GM23338 (cell line): Measurements from ENCODE around the gene GLTP. TPM values are rescaled to one million over a fixed set of nuclear protein-coding genes. Genes with fewer than 3 reads are reported as not detected.

Source experiments
- ATAC-seq: fragments of 200-7000 bp; cut with Tn5 transposase; 3 replicates; pipeline ENCODE4 v1.9.1; 2020
- DNase-seq: peaks from one replicate; pipeline ENCODE4 v3.0.0-alpha.2; 2015; ENCODE audit warnings: low spot score
- H2AFZ ChIP-seq: fragments of 200-600 bp; sonication (generic); 2 replicates; pipeline ENCODE4 v1.8.0; 2016; ENCODE audit warnings: antibody characterized with exemption, mild to moderate bottlenecking, moderate library complexity
- H3F3A ChIP-seq: fragments of 200-600 bp; sonication (generic); replicated peaks from 2 replicates; pipeline ENCODE4 v1.8.0; 2017; ENCODE audit warnings: antibody characterized with exemption, mixed run types, low read depth
- H3K27ac ChIP-seq: fragments of 200-600 bp; sonication (generic); 2 replicates; pipeline ENCODE4 v1.6.1; 2016; ENCODE audit warnings: low read depth
- H3K27me3 ChIP-seq: fragments of 200-600 bp; sonication (generic); 2 replicates; pipeline ENCODE4 v1.8.0; 2016; ENCODE audit warnings: mild to moderate bottlenecking, mixed run types, moderate library complexity; ENCODE audit not compliant: insufficient read depth
- H3K36me3 ChIP-seq: fragments of 200-600 bp; sonication (generic); 2 replicates; pipeline ENCODE4 v1.8.0; 2016; ENCODE audit warnings: mild to moderate bottlenecking; ENCODE audit not compliant: insufficient read depth
- H3K4me1 ChIP-seq: fragments of 200-600 bp; sonication (generic); 2 replicates; pipeline ENCODE4 v1.8.0; 2016; ENCODE audit warnings: mild to moderate bottlenecking, moderate library complexity; ENCODE audit not compliant: insufficient read depth
- H3K4me2 ChIP-seq: fragments of 200-600 bp; sonication (generic); 2 replicates; pipeline ENCODE4 v1.7.1; 2017; ENCODE audit warnings: mixed run types
- H3K4me3 ChIP-seq: fragments of 200-600 bp; sonication (generic); 2 replicates; pipeline ENCODE4 v1.6.1; 2016; ENCODE audit warnings: mixed run types
- H3K79me2 ChIP-seq: fragments of 200-600 bp; sonication (generic); replicated peaks from 2 replicates; pipeline ENCODE4 v1.8.0; 2017; ENCODE audit warnings: mild to moderate bottlenecking; ENCODE audit not compliant: insufficient read depth
- H3K9me2 ChIP-seq: fragments of 200-600 bp; sonication (generic); 2 replicates; pipeline ENCODE4 v1.8.0; 2017; ENCODE audit not compliant: insufficient read depth
- H4K20me1 ChIP-seq: fragments of 200-600 bp; sonication (generic); replicated peaks from 2 replicates; pipeline ENCODE4 v1.8.0; 2017; ENCODE audit warnings: mild to moderate bottlenecking; ENCODE audit not compliant: insufficient read depth
- H3K27ac Mint-ChIP-seq: 2 replicates; pipeline ENCODE4 v1.8.0; 2020; ENCODE audit warnings: inconsistent platforms, mild to moderate bottlenecking, moderate library complexity, mixed read lengths
- H3K27me3 Mint-ChIP-seq: 3 replicates; pipeline ENCODE4 v1.8.0; 2022; ENCODE audit warnings: low read depth, mild to moderate bottlenecking, moderate library complexity, mixed read lengths, inconsistent platforms; ENCODE audit not compliant: insufficient read depth, poor library complexity
- H3K36me3 Mint-ChIP-seq: 3 replicates; pipeline ENCODE4 v1.8.0; 2021; ENCODE audit warnings: low read depth, mild to moderate bottlenecking, inconsistent platforms, moderate library complexity, mixed read lengths
- H3K4me1 Mint-ChIP-seq: 3 replicates; pipeline ENCODE4 v1.8.0; 2020; ENCODE audit warnings: mild to moderate bottlenecking, inconsistent platforms, mixed read lengths
- H3K4me3 Mint-ChIP-seq: 3 replicates; pipeline ENCODE4 v1.8.0; 2021; ENCODE audit warnings: moderate library complexity, mild to moderate bottlenecking, inconsistent platforms, mixed read lengths
- H3K9me3 Mint-ChIP-seq: 3 replicates; pipeline ENCODE4 v1.8.0; 2020; ENCODE audit warnings: moderate library complexity, mild to moderate bottlenecking, inconsistent platforms, mixed read lengths
- CREB1 ChIP-seq: fragments of 250-450 bp; sonication (Bioruptor Pico); IDR thresholded peaks from 2 replicates; pipeline ENCODE4 v1.5.0; 2020; ENCODE audit warnings: low read depth, mild to moderate bottlenecking, moderate library complexity
- EZH2 ChIP-seq: fragments of 200-600 bp; sonication (generic); IDR thresholded peaks from one replicate; pipeline ENCODE4 v1.8.0; 2017; ENCODE audit warnings: antibody characterized with exemption, mild to moderate bottlenecking, low read depth; ENCODE audit not compliant: unreplicated experiment
- EZH2phosphoT487 ChIP-seq: fragments of 200-600 bp; sonication (generic); IDR thresholded peaks from one replicate; pipeline ENCODE4 v1.8.1; 2018; ENCODE audit warnings: antibody characterized with exemption; ENCODE audit not compliant: unreplicated experiment
- JUNB ChIP-seq: IDR thresholded peaks from one replicate; pipeline ENCODE4 v1.6.1; 2016; ENCODE audit warnings: antibody characterized with exemption; ENCODE audit not compliant: unreplicated experiment
- NANOG ChIP-seq: IDR thresholded peaks from 2 replicates; pipeline ENCODE4 v1.6.1; 2016; ENCODE audit warnings: antibody characterized with exemption, borderline replicate concordance
- POLR2AphosphoS5 ChIP-seq: IDR thresholded peaks from 2 replicates; pipeline ENCODE4 v1.6.1; 2016; ENCODE audit warnings: antibody characterized with exemption, low read depth
- STAT1 ChIP-seq: IDR thresholded peaks from one replicate; pipeline ENCODE4 v1.6.1; 2016; ENCODE audit warnings: antibody characterized with exemption; ENCODE audit not compliant: unreplicated experiment
- ZNF114 ChIP-seq: fragments of 250-450 bp; sonication (Bioruptor Pico); IDR thresholded peaks from 2 replicates; pipeline ENCODE4 v1.5.0; 2020; ENCODE audit warnings: mild to moderate bottlenecking, moderate library complexity
- ZNF331 ChIP-seq: fragments of 250-450 bp; sonication (Bioruptor Pico); IDR thresholded peaks from 2 replicates; pipeline ENCODE4 v1.5.0; 2020; ENCODE audit warnings: low read depth, mild to moderate bottlenecking, moderate library complexity
- polyA plus RNA-seq: library from polyadenylated mRNA; unstranded; fragments of >200 nt; fragmentation: Nextera tagmentation; extraction: Ambion mirVana; gene quantifications from 2 replicates; pipeline ENCODE4 v1.2.1, GENCODE V29; 2016
- total RNA-seq: library from RNA; depleted of rRNA; stranded (reverse); fragments of >200 nt; shearing (Covaris generic); gene quantifications from 2 replicates; pipeline ENCODE4 v1.2.3, GENCODE V29; 2014
- TF ChIP-seq, protein P1 (sequence below): IDR thresholded peaks from one replicate; pipeline ENCODE4 v1.6.1; 2018; ENCODE audit warnings: antibody characterized with exemption; ENCODE audit not compliant: unreplicated experiment
- TF ChIP-seq, protein P2 (sequence below), 2 experiments: fragments of 200-600 bp in 1 of 2; sonication (generic) in 1 of 2; conservative IDR thresholded peaks; 2 replicates each; pipeline versions ENCODE4 v1.5.1 to v1.6.1; 2016 to 2017; ENCODE audit warnings: antibody characterized with exemption in 2 of 2, low read depth in 2 of 2, mild to moderate bottlenecking in 2 of 2, moderate library complexity in 1 of 2

Gene GLTP
- total and polyA plus RNA-seq, 2 experiments from 2014 or later, result 26.5 to 30.2 TPM

DNA sequence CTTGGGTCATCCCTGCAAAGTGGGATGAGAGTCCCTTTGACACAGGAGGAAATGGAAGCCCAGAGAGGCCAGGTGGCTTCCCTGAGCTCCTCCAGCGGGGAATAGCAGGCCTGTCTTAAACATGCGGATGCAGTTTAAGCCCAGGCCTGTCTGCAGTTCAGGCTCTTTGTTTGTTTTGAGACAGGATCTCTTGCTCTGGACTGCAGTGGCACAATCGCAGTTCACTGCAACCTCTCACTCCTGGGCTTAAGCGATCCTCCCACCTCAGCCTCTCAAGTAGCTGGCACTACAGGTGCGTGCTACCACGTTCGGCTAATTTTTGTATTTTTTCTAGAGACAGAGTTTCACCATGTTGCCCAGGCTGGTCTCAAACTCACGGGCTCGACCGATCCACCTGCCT lies 50.7 kb downstream of the GLTP start:
- no peak for DNase-seq
- ATAC-seq, result no peak
- Mint-ChIP-seq H3K4me1 (peaks cover 3% of the 10 kb centered on the region; the same call in 1 of the 3 replicates), H3K9me3 (no peaks in the 10 kb centered on the region), H3K27me3 (peaks cover 1% of the 10 kb centered on the region), H3K27ac (no peak overlapping the region), H3K4me3 (no peak overlapping the region), H3K36me3 (no peaks in the 10 kb centered on the region)
- H3K9me2 ChIP-seq, result no peaks in the 10 kb centered on the region
- H3K79me2 ChIP-seq, result no peaks in the 10 kb centered on the region
- no peaks in the 10 kb centered on the region for H3F3A ChIP-seq
- no peaks in the 10 kb centered on the region for H4K20me1 ChIP-seq
- H3K36me3 ChIP-seq, result no peaks in the 10 kb centered on the region
- no peaks in the 10 kb centered on the region for H3K4me1 ChIP-seq
- H3K4me3 ChIP-seq, result no peak overlapping the region
- TF ChIP-seq CREB1 (CRISPR knock-in tag) (no peak), POLR2AphosphoS5 (no peak), STAT1 (no peak)
- TF ChIP-seq, protein P1, sequence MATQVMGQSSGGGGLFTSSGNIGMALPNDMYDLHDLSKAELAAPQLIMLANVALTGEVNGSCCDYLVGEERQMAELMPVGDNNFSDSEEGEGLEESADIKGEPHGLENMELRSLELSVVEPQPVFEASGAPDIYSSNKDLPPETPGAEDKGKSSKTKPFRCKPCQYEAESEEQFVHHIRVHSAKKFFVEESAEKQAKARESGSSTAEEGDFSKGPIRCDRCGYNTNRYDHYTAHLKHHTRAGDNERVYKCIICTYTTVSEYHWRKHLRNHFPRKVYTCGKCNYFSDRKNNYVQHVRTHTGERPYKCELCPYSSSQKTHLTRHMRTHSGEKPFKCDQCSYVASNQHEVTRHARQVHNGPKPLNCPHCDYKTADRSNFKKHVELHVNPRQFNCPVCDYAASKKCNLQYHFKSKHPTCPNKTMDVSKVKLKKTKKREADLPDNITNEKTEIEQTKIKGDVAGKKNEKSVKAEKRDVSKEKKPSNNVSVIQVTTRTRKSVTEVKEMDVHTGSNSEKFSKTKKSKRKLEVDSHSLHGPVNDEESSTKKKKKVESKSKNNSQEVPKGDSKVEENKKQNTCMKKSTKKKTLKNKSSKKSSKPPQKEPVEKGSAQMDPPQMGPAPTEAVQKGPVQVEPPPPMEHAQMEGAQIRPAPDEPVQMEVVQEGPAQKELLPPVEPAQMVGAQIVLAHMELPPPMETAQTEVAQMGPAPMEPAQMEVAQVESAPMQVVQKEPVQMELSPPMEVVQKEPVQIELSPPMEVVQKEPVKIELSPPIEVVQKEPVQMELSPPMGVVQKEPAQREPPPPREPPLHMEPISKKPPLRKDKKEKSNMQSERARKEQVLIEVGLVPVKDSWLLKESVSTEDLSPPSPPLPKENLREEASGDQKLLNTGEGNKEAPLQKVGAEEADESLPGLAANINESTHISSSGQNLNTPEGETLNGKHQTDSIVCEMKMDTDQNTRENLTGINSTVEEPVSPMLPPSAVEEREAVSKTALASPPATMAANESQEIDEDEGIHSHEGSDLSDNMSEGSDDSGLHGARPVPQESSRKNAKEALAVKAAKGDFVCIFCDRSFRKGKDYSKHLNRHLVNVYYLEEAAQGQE, result no peak
- H3K4me2 ChIP-seq, result no peak overlapping the region
- H3K27ac ChIP-seq, result no peak overlapping the region
- H3K27me3 ChIP-seq, result no peaks in the 10 kb centered on the region
- H2AFZ ChIP-seq, result no peak overlapping the region

DNA sequence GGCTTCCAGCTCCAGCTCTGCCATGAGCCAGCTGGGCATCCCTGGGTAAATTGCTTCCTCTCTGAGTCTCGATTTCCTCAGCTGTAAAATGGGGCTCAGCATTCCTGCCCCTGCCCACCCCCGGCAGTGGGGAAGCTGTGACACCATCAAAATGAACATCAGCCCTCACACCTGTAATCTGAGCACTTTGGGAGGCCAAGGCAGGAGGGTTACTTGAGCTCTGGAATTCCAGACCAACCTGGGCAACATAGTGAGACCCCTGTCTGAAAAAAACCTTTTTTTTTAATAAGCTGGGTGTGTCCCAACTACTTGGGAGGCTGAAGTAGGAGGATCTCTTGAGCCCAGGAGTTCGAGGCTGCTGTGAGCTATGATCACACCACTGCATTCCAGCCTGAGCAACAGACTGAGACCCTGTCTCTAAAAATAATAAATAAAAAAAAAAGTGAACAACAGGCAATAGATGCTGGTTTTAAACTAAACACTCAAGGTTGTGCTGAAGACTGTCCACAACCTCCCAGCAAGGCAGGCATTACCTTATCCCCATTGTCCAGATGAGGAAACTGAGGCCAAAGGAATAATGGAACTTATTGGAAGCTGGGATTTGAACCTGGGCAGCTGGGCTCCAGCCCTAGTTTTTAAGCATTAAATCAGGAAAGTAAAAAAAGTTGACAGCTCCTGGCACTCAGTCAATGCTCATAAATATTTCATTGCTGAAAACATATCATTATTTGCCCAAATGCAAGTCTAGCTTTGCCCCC lies 51.4 kb downstream of the GLTP start:
- Mint-ChIP-seq H3K36me3 (no peaks in the 10 kb centered on the region), H3K9me3 (no peaks in the 10 kb centered on the region), H3K4me3 (no peak overlapping the region), H3K4me1 (peaks cover 3% of the 10 kb centered on the region; the same call in 1 of the 3 replicates), H3K27me3 (peaks cover 1% of the 10 kb centered on the region), H3K27ac (no peak overlapping the region)
- Histone ChIP-seq H3F3A (no peaks in the 10 kb centered on the region), H3K27ac (no peak overlapping the region), H4K20me1 (no peaks in the 10 kb centered on the region), H3K27me3 (no peaks in the 10 kb centered on the region), H3K36me3 (no peaks in the 10 kb centered on the region), H3K4me3 (no peak overlapping the region), H3K79me2 (no peaks in the 10 kb centered on the region), H3K4me1 (no peaks in the 10 kb centered on the region), H3K4me2 (no peak overlapping the region), H2AFZ (no peak overlapping the region), H3K9me2 (no peaks in the 10 kb centered on the region)
- ATAC-seq, result no peak
- DNase-seq, result no peak
- TF ChIP-seq, protein P2, sequence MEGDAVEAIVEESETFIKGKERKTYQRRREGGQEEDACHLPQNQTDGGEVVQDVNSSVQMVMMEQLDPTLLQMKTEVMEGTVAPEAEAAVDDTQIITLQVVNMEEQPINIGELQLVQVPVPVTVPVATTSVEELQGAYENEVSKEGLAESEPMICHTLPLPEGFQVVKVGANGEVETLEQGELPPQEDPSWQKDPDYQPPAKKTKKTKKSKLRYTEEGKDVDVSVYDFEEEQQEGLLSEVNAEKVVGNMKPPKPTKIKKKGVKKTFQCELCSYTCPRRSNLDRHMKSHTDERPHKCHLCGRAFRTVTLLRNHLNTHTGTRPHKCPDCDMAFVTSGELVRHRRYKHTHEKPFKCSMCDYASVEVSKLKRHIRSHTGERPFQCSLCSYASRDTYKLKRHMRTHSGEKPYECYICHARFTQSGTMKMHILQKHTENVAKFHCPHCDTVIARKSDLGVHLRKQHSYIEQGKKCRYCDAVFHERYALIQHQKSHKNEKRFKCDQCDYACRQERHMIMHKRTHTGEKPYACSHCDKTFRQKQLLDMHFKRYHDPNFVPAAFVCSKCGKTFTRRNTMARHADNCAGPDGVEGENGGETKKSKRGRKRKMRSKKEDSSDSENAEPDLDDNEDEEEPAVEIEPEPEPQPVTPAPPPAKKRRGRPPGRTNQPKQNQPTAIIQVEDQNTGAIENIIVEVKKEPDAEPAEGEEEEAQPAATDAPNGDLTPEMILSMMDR (conservative IDR thresholded peaks at IDR 0.05; ENCODE audit: low read depth in 2 of 2), result no peak
- TF ChIP-seq CREB1 (CRISPR knock-in tag) (no peak), JUNB (no peak), ZNF114 (CRISPR knock-in tag) (no peak), STAT1 (no peak), EZH2phosphoT487 (no peak), NANOG (no peak), POLR2AphosphoS5 (no peak), ZNF331 (no peak), EZH2 (no peak)
- TF ChIP-seq, protein P1, result no peak
